SJSA1 (cell line): ENCODE measurements around the gene CUBN. TPM values are rescaled to one million over a fixed set of nuclear protein-coding genes. Genes with fewer than 3 reads are reported as not detected.

Experiments
- DNase-seq, 2 experiments: peaks; one replicate each; pipeline ENCODE4 v3.0.0-alpha.2; 2015 to 2020; ENCODE audit warnings: low spot score in 2 of 2, low read depth in 1 of 2
- H3K27ac ChIP-seq: fragments of 250-450 bp; sonication (Bioruptor Pico); 2 replicates; pipeline ENCODE4 v1.5.1; 2020; ENCODE audit warnings: mild to moderate bottlenecking, moderate library complexity
- H3K27me3 ChIP-seq: fragments of 250-450 bp; sonication (Bioruptor Pico); replicated peaks from 2 replicates; pipeline ENCODE4 v1.5.1; 2020; ENCODE audit warnings: mild to moderate bottlenecking, moderate library complexity
- H3K36me3 ChIP-seq: fragments of 250-450 bp; sonication (Bioruptor Pico); 2 replicates; pipeline ENCODE4 v1.5.1; 2020; ENCODE audit warnings: mild to moderate bottlenecking
- H3K4me1 ChIP-seq: fragments of 250-450 bp; sonication (Bioruptor Pico); replicated peaks from 2 replicates; pipeline ENCODE4 v1.6.1; 2021; ENCODE audit warnings: mild to moderate bottlenecking
- H3K4me3 ChIP-seq: fragments of 250-450 bp; sonication (Bioruptor Pico); 2 replicates; pipeline ENCODE4 v1.5.1; 2020; ENCODE audit warnings: mild to moderate bottlenecking
- H3K9me3 ChIP-seq: fragments of 250-450 bp; sonication (Bioruptor Pico); replicated peaks from 2 replicates; pipeline ENCODE4 v1.5.1; 2020; ENCODE audit warnings: mild to moderate bottlenecking
- total RNA-seq: library from RNA; depleted of rRNA; stranded (reverse); fragments of >200 nt; shearing (Covaris generic); gene quantifications from 2 replicates; pipeline ENCODE4 v1.2.3, GENCODE V29; 2014

Gene CUBN
- total RNA-seq, 1 experiment from 2014 or later: 0.74 TPM

GRCh38 chr10:16933783-16934182, 195.8 kb downstream of the CUBN start:
- Histone ChIP-seq H3K4me1 (peaks cover 13% of the 10 kb centered on the region; the same call in 1 of the 2 replicates), H3K4me3 (no peak overlapping the region), H3K9me3 (no peaks in the 10 kb centered on the region), H3K27me3 (no peaks in the 10 kb centered on the region), H3K36me3 (no peaks in the 10 kb centered on the region), H3K27ac (no peak overlapping the region)
- DNase-seq: no peak

- Histone ChIP-seq H3K4me1 (peaks cover 13% of the 10 kb centered on the region; the same call in 1 of the 2 replicates), H3K36me3 (no peaks in the 10 kb centered on the region), H3K27ac (no peak overlapping the region), H3K27me3 (no peaks in the 10 kb centered on the region), H3K9me3 (no peaks in the 10 kb centered on the region), H3K4me3 (no peak overlapping the region)
- DNase-seq: no peak
Measured at GRCh38 chr10:16931930-16932329, 197.7 kb downstream of the CUBN start.

- Histone ChIP-seq H3K4me3 (no peak overlapping the region), H3K36me3 (no peaks in the 10 kb centered on the region), H3K4me1 (peaks cover 13% of the 10 kb centered on the region; the same call in 1 of the 2 replicates), H3K27ac (no peak overlapping the region), H3K27me3 (no peaks in the 10 kb centered on the region), H3K9me3 (no peaks in the 10 kb centered on the region)
- DNase-seq: no peak
Measured at GRCh38 chr10:16930540-16930939, 199.1 kb downstream of the CUBN start.

GRCh38 chr10:16929069-16929468, 200.5 kb downstream of the CUBN start:
- Histone ChIP-seq H3K36me3 (no peaks in the 10 kb centered on the region), H3K27ac (no peak overlapping the region), H3K4me3 (no peak overlapping the region), H3K4me1 (peaks cover 13% of the 10 kb centered on the region; the same call in 1 of the 2 replicates), H3K27me3 (no peaks in the 10 kb centered on the region), H3K9me3 (no peaks in the 10 kb centered on the region)
- no peak for DNase-seq

GRCh38 chr10:16927546-16927945, 202.1 kb downstream of the CUBN start:
- Histone ChIP-seq H3K36me3 (no peaks in the 10 kb centered on the region), H3K9me3 (no peaks in the 10 kb centered on the region), H3K4me3 (no peak overlapping the region), H3K27me3 (no peaks in the 10 kb centered on the region), H3K27ac (no peak overlapping the region), H3K4me1 (peaks cover 6% of the 10 kb centered on the region; the same call in 1 of the 2 replicates)
- DNase-seq: no peak

- no peak overlapping the region for H3K4me3 ChIP-seq
- no peaks in the 10 kb centered on the region for H3K36me3 ChIP-seq
- H3K4me1 ChIP-seq: no peaks in the 10 kb centered on the region
- H3K27me3 ChIP-seq: no peaks in the 10 kb centered on the region
- no peak for DNase-seq
- H3K9me3 ChIP-seq: no peaks in the 10 kb centered on the region
- no peak overlapping the region for H3K27ac ChIP-seq
Measured at GRCh38 chr10:16923726-16924125, 205.9 kb downstream of the CUBN start.

GRCh38 chr10:16923309-16923708, 206.3 kb downstream of the CUBN start:
- H3K27ac ChIP-seq: no peak overlapping the region
- no peaks in the 10 kb centered on the region for H3K27me3 ChIP-seq
- DNase-seq: no peak
- no peaks in the 10 kb centered on the region for H3K4me1 ChIP-seq
- no peak overlapping the region for H3K4me3 ChIP-seq
- no peaks in the 10 kb centered on the region for H3K9me3 ChIP-seq
- no peaks in the 10 kb centered on the region for H3K36me3 ChIP-seq

GRCh38 chr10:16919121-16919982, 210.3 kb downstream of the CUBN start:
- H3K4me1 ChIP-seq: no peaks in the 10 kb centered on the region
- no peaks in the 10 kb centered on the region for H3K27me3 ChIP-seq
- H3K9me3 ChIP-seq: no peaks in the 10 kb centered on the region
- H3K4me3 ChIP-seq: no peak overlapping the region
- no peaks in the 10 kb centered on the region for H3K36me3 ChIP-seq
- H3K27ac ChIP-seq: no peak overlapping the region
- DNase-seq: no peak

GRCh38 chr10:16916496-16916895, 213.1 kb downstream of the CUBN start:
- no peak for DNase-seq
- H3K36me3 ChIP-seq: no peaks in the 10 kb centered on the region
- H3K4me3 ChIP-seq: no peak overlapping the region
- H3K27me3 ChIP-seq: no peaks in the 10 kb centered on the region
- H3K27ac ChIP-seq: no peak overlapping the region
- no peaks in the 10 kb centered on the region for H3K4me1 ChIP-seq
- no peaks in the 10 kb centered on the region for H3K9me3 ChIP-seq

- no peak for DNase-seq
- Histone ChIP-seq H3K36me3 (no peaks in the 10 kb centered on the region), H3K4me1 (no peaks in the 10 kb centered on the region), H3K27me3 (no peaks in the 10 kb centered on the region), H3K4me3 (no peak overlapping the region), H3K27ac (no peak overlapping the region), H3K9me3 (no peaks in the 10 kb centered on the region)
Measured at GRCh38 chr10:16915300-16915699, 214.3 kb downstream of the CUBN start.

GRCh38 chr10:16913266-16913665, 216.3 kb downstream of the CUBN start:
- DNase-seq: no peak
- H3K4me3 ChIP-seq: no peak overlapping the region
- no peaks in the 10 kb centered on the region for H3K36me3 ChIP-seq
- no peaks in the 10 kb centered on the region for H3K9me3 ChIP-seq
- H3K4me1 ChIP-seq: no peaks in the 10 kb centered on the region
- no peak overlapping the region for H3K27ac ChIP-seq
- H3K27me3 ChIP-seq: no peaks in the 10 kb centered on the region

GRCh38 chr10:16910793-16911164, 218.8 kb downstream of the CUBN start:
- no peak overlapping the region for H3K4me3 ChIP-seq

GRCh38 chr10:16909961-16910792, 219.4 kb downstream of the CUBN start:
- H3K9me3 ChIP-seq: no peaks in the 10 kb centered on the region
- no peaks in the 10 kb centered on the region for H3K36me3 ChIP-seq
- no peaks in the 10 kb centered on the region for H3K27me3 ChIP-seq
- H3K4me3 ChIP-seq: no peak overlapping the region
- no peak for DNase-seq
- no peaks in the 10 kb centered on the region; the same call in 1 of the 2 replicates for H3K4me1 ChIP-seq
- no peak overlapping the region for H3K27ac ChIP-seq

More at GRCh38 chr10:16910793-16911164, 218.8 kb downstream of the CUBN start:
- H3K27me3 ChIP-seq: no peaks in the 10 kb centered on the region
- DNase-seq: no peak
- H3K27ac ChIP-seq: no peak overlapping the region
- no peaks in the 10 kb centered on the region for H3K9me3 ChIP-seq
- no peaks in the 10 kb centered on the region; the same call in 1 of the 2 replicates for H3K4me1 ChIP-seq
- H3K36me3 ChIP-seq: no peaks in the 10 kb centered on the region

- no peaks in the 10 kb centered on the region for H3K27me3 ChIP-seq
- DNase-seq: no peak
- H3K27ac ChIP-seq: no peak overlapping the region
- H3K4me3 ChIP-seq: no peak overlapping the region
- H3K36me3 ChIP-seq: no peaks in the 10 kb centered on the region
- H3K4me1 ChIP-seq: no peaks in the 10 kb centered on the region; the same call in 1 of the 2 replicates
- H3K9me3 ChIP-seq: no peaks in the 10 kb centered on the region
Measured at GRCh38 chr10:16909271-16909767, 220.3 kb downstream of the CUBN start.
